Measurements from ENCODE around the gene PNLIPRP1. TPM values are rescaled to one million over a fixed set of nuclear protein-coding genes. Genes with fewer than 3 reads are reported as not detected.

PNLIPRP1 gene
- total RNA-seq, 1 donor: not detected

DNA sequence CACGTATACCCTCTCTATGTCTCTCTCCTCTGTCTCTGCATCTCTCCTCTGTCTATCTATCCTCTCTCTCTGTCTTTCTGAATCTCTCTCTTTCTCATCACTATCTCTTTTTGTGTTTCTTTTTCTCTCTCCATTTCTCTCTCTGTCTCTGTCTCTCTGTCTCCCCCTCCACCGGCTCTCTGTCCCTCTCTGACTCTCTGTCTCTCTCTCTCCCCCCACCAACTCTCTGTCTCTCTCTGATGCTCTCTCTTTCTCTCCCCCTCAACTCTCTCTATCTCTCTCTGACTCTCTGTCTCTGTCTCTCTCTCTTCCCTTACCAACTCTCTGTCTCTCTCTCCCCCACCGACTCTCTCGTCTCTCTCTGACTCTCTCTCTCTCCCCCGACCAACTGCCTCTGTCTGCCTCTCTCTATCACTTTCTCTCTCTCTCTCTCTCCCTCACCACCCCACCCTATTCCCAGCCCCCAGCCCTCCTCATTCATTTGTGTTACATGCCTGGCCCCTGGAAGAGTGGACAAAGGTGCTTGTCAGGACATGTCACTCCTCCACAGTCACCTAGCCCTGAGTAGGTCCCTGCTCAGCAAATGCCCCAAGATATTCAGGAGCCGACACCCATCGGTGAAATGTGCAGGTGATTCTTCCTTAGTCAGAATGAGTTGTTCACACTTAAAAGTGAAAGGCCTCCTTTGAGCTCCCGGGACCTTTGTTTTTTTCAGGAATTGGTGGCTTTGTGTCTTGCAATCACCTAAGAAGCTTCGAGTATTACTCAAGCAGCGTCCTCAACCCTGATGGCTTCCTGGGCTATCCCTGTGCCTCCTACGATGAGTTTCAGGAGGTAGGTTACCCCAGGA lies 43.6 kb downstream of the PNLIPRP1 start:
- no peak for DNase-seq (ENCODE audit: low read depth)
- no peak overlapping the region for H3K4me3 ChIP-seq (ENCODE audit: low read depth, low read length)
- TF ChIP-seq, protein P1, sequence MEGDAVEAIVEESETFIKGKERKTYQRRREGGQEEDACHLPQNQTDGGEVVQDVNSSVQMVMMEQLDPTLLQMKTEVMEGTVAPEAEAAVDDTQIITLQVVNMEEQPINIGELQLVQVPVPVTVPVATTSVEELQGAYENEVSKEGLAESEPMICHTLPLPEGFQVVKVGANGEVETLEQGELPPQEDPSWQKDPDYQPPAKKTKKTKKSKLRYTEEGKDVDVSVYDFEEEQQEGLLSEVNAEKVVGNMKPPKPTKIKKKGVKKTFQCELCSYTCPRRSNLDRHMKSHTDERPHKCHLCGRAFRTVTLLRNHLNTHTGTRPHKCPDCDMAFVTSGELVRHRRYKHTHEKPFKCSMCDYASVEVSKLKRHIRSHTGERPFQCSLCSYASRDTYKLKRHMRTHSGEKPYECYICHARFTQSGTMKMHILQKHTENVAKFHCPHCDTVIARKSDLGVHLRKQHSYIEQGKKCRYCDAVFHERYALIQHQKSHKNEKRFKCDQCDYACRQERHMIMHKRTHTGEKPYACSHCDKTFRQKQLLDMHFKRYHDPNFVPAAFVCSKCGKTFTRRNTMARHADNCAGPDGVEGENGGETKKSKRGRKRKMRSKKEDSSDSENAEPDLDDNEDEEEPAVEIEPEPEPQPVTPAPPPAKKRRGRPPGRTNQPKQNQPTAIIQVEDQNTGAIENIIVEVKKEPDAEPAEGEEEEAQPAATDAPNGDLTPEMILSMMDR (IDR thresholded peaks at IDR 0.05; ENCODE audit: insufficient read depth, low read length): no peak

DNA sequence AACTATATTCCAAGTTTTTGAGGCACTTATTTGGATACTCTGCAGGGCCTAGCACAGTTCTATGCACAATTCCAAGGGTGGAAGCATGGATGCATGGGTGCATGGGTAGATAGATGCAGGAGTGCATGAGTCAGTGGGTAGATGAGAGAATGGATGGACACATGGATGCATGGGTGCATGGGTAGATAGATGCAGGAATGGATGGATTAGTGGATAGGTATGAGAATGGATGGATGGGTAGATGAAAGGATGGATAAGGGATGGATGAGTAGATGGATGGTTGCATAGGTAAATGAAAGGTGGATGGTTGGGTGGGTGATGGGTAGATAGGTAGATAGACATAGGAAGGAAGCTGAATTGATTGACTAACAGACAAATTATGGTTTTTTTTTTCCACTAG lies 45.6 kb downstream of the PNLIPRP1 start:
- no peak for DNase-seq (ENCODE audit: low read depth)
- TF ChIP-seq, protein P1 (IDR thresholded peaks at IDR 0.05; ENCODE audit: insufficient read depth, low read length): no peak
- no peak overlapping the region for H3K4me3 ChIP-seq (ENCODE audit: low read depth, low read length)

DNA sequence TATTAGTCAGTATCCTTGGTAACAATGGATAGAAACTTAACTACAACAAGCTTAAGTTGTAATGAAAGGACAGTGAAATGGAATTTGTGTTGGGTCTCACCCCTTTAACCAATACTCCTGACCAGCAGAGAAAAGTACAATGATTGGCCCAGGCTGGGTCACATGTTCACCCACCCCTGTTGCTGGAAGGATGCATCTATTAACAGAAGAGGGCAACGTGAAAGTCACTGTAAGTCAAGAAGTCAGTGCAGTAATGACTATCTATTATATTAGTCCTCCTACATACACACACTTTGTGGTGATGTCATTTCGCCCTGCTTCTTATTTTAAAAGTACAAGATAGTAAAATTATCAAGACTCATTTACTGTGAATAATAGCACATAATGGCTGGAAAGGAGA lies 46.2 kb downstream of the PNLIPRP1 start:
- no peak for DNase-seq (ENCODE audit: low read depth)
- H3K4me3 ChIP-seq (ENCODE audit: low read depth, low read length): no peak overlapping the region
- TF ChIP-seq, protein P1 (IDR thresholded peaks at IDR 0.05; ENCODE audit: insufficient read depth, low read length): no peak

DNA sequence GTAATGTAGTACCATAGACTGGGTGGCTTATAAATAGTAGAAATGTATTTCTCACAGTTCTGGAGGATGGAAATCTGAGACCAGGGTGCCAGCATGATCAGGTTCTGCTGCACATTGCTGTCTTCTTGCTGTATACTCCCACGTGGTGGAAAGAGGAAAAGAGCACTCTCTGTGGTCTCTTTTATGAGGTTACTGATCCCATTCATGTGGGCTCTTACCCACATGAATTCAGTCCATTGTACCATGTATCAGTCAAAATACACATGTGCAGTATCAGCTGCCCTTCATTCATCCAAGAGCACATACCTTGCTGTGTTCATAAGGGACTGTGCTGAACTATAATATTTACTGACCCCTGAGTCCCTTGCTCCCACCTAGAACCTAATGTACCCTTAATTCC lies 47.1 kb downstream of the PNLIPRP1 start:
- TF ChIP-seq, protein P1 (IDR thresholded peaks at IDR 0.05; ENCODE audit: insufficient read depth, low read length): no peak
- no peak for DNase-seq (ENCODE audit: low read depth)
- H3K4me3 ChIP-seq (ENCODE audit: low read depth, low read length): no peak overlapping the region

DNA sequence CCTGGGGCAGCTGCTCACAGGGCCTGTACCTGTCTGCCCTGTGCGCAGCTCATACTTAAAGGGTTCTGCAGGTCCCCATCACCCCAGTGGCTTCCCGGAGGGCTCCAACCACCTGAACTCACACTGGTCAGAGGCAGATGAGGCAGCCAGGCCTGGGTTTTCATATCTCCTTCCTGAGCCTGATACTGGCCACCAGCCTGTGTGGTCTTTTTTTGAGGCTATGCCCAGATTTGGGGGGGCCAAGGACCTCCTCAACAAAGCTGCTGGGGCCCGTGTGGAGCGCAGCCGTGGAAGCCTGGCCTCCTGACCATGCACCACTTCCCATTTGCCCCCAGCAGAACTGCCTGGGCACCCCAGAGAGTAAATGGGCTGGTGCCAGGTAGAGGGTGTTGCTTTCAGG lies 55.7 kb downstream of the PNLIPRP1 start:
- no peak overlapping the region for H3K4me3 ChIP-seq (ENCODE audit: low read depth, low read length)
- TF ChIP-seq, protein P1 (IDR thresholded peaks at IDR 0.05; ENCODE audit: insufficient read depth, low read length): no peak
- DNase-seq (ENCODE audit: low read depth): no peak

DNA sequence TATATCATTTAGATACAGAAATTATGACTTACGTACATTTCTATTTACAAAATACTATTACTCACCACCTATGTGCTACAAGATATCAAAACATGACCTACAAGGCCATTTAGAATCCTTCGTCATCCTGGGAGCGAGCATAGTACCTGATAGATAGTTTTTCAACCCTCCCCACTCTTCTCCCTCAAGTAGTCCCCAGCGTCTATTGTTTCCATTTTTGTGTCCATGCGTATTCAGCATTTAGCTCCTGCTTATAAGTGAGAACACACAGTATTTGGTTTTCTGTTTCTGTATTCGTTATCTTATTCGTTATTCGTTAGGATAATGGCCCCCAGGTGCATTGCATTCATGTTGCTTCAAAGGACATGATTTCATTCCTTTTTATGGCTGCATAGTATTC lies 58.1 kb downstream of the PNLIPRP1 start:
- H3K4me3 ChIP-seq (ENCODE audit: low read depth, low read length): no peak overlapping the region
- TF ChIP-seq, protein P1 (IDR thresholded peaks at IDR 0.05; ENCODE audit: insufficient read depth, low read length): no peak
- no peak for DNase-seq (ENCODE audit: low read depth)
